Mesothelial cell of epicardium (in vitro differentiated cells): ENCODE results near the gene NDUFA5. TPM values are rescaled to one million over a fixed set of nuclear protein-coding genes. Genes with fewer than 3 reads are reported as not detected.
"Not testable (repeated sequence)": the region's sequence is repeated elsewhere in the genome, so short reads cannot be mapped to it uniquely, and the experiment has no call there.

Experiments
- DNase-seq, 2 experiments: peaks; one replicate each; pipeline ENCODE4 v3.0.0; 2021; ENCODE audit warnings: low spot score in 2 of 2; ENCODE audit not compliant: unreplicated experiment in 2 of 2
- H3K27ac Mint-ChIP-seq: 2 replicates; pipeline ENCODE4 v1.8.0; 2021; ENCODE audit warnings: mixed read lengths
- H3K27me3 Mint-ChIP-seq: 2 replicates; pipeline ENCODE4 v1.8.0; 2021; ENCODE audit warnings: low read depth, mixed read lengths
- H3K36me3 Mint-ChIP-seq: 2 replicates; pipeline ENCODE4 v1.8.0; 2021; ENCODE audit warnings: mixed read lengths
- H3K4me1 Mint-ChIP-seq: 2 replicates; pipeline ENCODE4 v1.8.0; 2021; ENCODE audit warnings: mixed read lengths
- H3K4me3 Mint-ChIP-seq: 2 replicates; pipeline ENCODE4 v1.8.0; 2021; ENCODE audit warnings: mild to moderate bottlenecking, moderate library complexity, mixed read lengths
- H3K9me3 Mint-ChIP-seq: 2 replicates; pipeline ENCODE4 v1.8.0; 2021; ENCODE audit warnings: mixed read lengths
- total RNA-seq: library from RNA; stranded (reverse); gene quantifications from 3 replicates; pipeline ENCODE4 v1.2.1, GENCODE V29; 2021
- TF ChIP-seq, protein P1 (sequence below): fragments of 200-600 bp; sonication (generic); IDR thresholded peaks from one replicate; pipeline ENCODE4 v1.5.0; 2021; ENCODE audit warnings: antibody characterized with exemption; ENCODE audit not compliant: unreplicated experiment

NDUFA5 gene
- total RNA-seq, 1 donor from 2014 or later = 71.8 TPM

DNA sequence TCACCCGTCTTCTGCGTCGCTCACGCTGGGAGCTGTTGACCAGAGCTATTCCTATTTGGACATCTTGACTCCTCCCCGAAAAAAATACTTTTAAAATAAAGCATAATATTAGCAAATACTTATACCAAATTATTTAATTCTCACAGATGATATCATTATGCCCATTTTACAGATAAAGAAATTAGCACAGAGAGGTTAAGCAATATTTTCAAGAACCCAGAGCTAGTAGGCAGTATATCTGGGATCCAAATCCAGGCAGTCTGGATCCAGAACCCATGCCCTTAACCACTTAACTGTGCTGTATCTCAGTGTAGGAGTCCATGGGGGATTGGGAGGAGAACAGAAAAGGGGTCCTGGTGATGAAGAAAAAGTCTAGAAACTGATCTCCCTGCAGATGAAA lies 29.4 kb downstream of the NDUFA5 start:
- Mint-ChIP-seq H3K27ac (peak overlapping the region; percentile 64), H3K4me1 (peaks cover 7% of the 10 kb centered on the region), H3K9me3 (no peaks in the 10 kb centered on the region), H3K27me3 (peaks cover 13% of the 10 kb centered on the region), H3K4me3 (peak overlapping the region; percentile 76), H3K36me3 (peaks cover 4% of the 10 kb centered on the region)
- TF ChIP-seq, protein P1, sequence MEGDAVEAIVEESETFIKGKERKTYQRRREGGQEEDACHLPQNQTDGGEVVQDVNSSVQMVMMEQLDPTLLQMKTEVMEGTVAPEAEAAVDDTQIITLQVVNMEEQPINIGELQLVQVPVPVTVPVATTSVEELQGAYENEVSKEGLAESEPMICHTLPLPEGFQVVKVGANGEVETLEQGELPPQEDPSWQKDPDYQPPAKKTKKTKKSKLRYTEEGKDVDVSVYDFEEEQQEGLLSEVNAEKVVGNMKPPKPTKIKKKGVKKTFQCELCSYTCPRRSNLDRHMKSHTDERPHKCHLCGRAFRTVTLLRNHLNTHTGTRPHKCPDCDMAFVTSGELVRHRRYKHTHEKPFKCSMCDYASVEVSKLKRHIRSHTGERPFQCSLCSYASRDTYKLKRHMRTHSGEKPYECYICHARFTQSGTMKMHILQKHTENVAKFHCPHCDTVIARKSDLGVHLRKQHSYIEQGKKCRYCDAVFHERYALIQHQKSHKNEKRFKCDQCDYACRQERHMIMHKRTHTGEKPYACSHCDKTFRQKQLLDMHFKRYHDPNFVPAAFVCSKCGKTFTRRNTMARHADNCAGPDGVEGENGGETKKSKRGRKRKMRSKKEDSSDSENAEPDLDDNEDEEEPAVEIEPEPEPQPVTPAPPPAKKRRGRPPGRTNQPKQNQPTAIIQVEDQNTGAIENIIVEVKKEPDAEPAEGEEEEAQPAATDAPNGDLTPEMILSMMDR = no peak
- no peak for DNase-seq

DNA sequence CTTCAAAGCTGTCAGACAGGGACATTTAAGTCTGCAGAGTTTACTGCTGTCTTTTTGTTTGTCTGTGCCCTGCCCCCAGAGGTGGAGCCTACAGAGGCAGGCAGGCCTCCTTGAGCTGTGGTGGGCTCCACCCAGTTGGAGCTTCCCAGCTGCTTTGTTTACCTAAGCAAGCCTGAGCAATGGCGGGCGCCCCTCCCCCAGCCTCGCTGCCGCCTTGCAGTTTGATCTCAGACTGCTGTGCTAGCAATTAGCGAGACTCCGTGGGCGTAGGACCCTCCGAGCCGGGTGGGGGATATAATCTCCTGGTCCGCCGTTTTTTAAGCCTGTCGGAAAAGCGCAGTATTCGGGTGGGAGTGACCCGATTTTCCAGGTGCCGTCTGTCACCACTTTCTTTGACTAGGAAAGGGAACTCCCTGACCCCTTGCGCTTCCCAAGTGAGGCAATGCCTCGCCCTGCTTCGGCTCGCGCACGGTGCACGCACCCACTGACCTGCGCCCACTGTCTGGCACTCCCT lies 29.8 kb downstream of the NDUFA5 start:
- not testable (repeated sequence) for H3K27me3 Mint-ChIP-seq, DNase-seq, H3K9me3 Mint-ChIP-seq, H3K36me3 Mint-ChIP-seq, H3K4me1 Mint-ChIP-seq
- H3K27ac Mint-ChIP-seq = peak overlapping the region; percentile 64
- H3K4me3 Mint-ChIP-seq = peak overlapping the region; percentile 76

DNA sequence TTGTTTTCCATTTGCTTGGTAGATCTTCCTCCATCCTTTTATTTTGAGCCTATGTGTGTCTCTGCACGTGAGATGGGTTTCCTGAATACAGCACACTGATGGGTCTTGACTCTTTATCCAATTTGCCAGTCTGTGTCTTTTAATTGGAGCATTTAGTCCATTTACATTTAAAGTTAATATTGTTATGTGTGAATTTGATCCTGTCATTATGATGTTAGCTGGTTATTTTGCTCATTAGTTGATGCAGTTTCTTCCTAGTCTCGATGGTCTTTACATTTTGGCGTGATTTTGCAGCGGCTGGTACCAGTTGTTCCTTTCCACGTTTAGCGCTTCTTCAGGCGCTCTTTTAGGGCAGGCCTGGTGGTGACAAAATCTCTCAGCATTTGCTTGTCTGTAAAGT lies 31.1 kb downstream of the NDUFA5 start:
- not testable (repeated sequence) for H3K9me3 Mint-ChIP-seq, DNase-seq, H3K27me3 Mint-ChIP-seq, H3K27ac Mint-ChIP-seq, H3K4me1 Mint-ChIP-seq, H3K4me3 Mint-ChIP-seq, H3K36me3 Mint-ChIP-seq

DNA sequence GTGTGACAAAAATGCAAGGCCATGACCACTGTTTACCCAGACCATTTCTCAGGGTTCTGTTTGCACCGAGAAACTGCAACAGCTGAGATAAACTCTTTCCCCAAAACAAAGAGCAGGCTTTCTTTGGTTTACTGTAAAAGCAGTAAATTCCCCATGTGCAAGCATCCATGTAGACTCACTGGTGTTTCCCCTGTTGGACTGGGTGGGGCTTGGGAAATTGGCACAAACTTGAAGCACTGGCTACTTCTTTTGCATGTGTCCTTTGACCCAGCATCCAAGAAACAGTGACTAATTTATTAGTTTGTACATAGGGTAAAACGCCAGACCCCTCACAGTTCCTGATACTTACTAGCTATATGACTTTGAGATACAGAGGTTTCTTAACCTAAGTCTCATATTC lies 35.6 kb downstream of the NDUFA5 start:
- no peaks in the 10 kb centered on the region for H3K9me3 Mint-ChIP-seq
- H3K27ac Mint-ChIP-seq = no peak overlapping the region
- no peak for DNase-seq
- H3K36me3 Mint-ChIP-seq = peaks cover 3% of the 10 kb centered on the region
- no peaks in the 10 kb centered on the region for H3K4me1 Mint-ChIP-seq
- no peak overlapping the region for H3K4me3 Mint-ChIP-seq
- no peaks in the 10 kb centered on the region for H3K27me3 Mint-ChIP-seq
- TF ChIP-seq, protein P1 = no peak

DNA sequence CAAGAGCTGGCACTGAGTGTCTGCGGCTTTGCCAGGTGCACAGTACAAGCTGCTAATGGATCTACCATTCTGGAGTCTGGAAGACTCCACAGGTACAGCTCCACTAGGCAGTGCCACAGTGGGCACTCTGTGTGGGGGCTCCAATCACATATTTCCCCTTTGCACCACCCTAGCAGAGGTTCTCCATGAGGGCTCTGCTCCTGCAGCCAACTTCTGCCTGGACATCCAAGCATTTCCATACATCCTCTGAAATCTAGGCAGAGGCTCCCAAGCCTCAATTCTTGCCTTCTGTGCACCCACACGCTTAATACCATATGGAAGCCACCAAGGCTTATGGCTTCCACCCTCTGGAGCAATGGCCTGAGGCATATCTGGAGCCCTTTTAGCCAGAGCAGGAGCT lies 52.4 kb downstream of the NDUFA5 start:
- Mint-ChIP-seq H3K9me3 (peaks cover 24% of the 10 kb centered on the region), H3K4me3 (no peak overlapping the region)

DNA sequence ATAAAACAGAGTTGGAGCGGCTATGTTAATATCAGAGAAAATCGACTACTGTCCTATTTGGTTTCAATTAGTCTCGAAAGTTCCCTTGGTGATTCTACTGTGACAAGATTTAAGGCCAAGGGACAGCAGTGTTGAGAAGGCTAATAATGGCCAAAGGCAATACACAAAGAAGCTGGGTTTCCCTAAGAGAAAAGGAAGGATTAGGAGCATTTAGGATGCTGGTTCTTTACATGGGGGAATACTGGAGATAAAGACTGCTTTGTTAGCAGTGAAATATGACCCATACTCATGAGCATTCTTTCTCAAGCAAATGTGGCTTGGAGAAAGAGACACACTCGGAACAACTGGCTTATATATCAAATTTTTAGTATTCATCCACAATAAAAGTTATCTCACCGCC lies 55.4 kb downstream of the NDUFA5 start:
- TF ChIP-seq, protein P1 = no peak
- no peak for DNase-seq
- Mint-ChIP-seq H3K27me3 (no peaks in the 10 kb centered on the region), H3K9me3 (peaks cover 24% of the 10 kb centered on the region), H3K4me3 (no peak overlapping the region), H3K36me3 (peaks cover 14% of the 10 kb centered on the region), H3K4me1 (peaks cover 15% of the 10 kb centered on the region), H3K27ac (no peak overlapping the region)

More for the DNA sequence above, 52.4 kb downstream of the NDUFA5 start:
- no peak overlapping the region for H3K27ac Mint-ChIP-seq
- H3K36me3 Mint-ChIP-seq = peaks cover 14% of the 10 kb centered on the region
- DNase-seq = no peak
- TF ChIP-seq, protein P1 = no peak
- no peaks in the 10 kb centered on the region for H3K27me3 Mint-ChIP-seq
- peaks cover 5% of the 10 kb centered on the region for H3K4me1 Mint-ChIP-seq

DNA sequence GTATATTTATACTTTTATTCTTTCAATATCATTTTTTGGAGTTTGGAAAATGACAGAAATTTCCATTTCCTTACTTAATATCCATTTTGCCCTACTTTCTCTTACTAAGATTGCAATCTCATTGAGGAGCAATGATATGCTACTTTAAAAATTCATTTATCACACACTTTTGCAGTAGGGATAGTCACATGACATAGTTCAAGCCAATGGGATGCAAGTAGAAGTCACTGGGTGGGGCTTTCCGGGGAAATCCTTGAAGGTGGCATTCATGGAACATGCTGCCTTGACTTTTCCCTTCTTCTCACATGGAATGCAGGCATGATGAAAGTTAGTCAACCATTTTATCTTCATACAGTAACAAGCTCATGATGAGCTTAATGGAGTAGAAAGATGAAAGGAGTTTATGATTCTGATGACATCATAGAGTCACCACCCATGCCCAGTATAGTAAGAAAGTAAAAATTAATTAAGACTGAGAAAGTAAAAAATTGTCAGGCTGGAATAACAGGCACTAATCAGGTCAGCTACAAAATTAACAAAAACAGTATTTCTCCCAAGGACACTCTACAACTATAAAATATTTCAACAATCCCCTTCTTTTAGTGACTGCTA lies 56.6 kb downstream of the NDUFA5 start:
- TF ChIP-seq, protein P1 = no peak
- H3K27ac Mint-ChIP-seq = no peak overlapping the region
- no peak for DNase-seq
- peaks cover 10% of the 10 kb centered on the region for H3K4me1 Mint-ChIP-seq
- H3K36me3 Mint-ChIP-seq = peaks cover 11% of the 10 kb centered on the region
- H3K9me3 Mint-ChIP-seq = peaks cover 14% of the 10 kb centered on the region
- H3K27me3 Mint-ChIP-seq = no peaks in the 10 kb centered on the region
- H3K4me3 Mint-ChIP-seq = no peak overlapping the region
